IPS-15b (cell line): ENCODE measurements around the gene SLC19A1.

Experiments used
- H3K27me3 ChIP-seq: one replicate; pipeline ENCODE4 v1.6.1; 2013; ENCODE audit warnings: low read length; ENCODE audit not compliant: control insufficient read depth, insufficient read depth
- H3K36me3 ChIP-seq: one replicate; pipeline ENCODE4 v1.6.1; 2013; ENCODE audit warnings: low read length; ENCODE audit not compliant: control insufficient read depth, insufficient read depth
- H3K4me1 ChIP-seq: one replicate; pipeline ENCODE4 v1.6.1; 2013; ENCODE audit warnings: mild to moderate bottlenecking, low read length; ENCODE audit not compliant: control insufficient read depth, insufficient read depth
- H3K4me3 ChIP-seq: one replicate; pipeline ENCODE4 v1.5.1; 2013; ENCODE audit warnings: low read depth, low read length
- H3K9ac ChIP-seq: one replicate; pipeline ENCODE4 v1.6.1; 2013; ENCODE audit warnings: low read depth, mild to moderate bottlenecking, low read length
- H3K9me3 ChIP-seq: one replicate; pipeline ENCODE4 v1.6.1; 2013; ENCODE audit warnings: mild to moderate bottlenecking, low read length; ENCODE audit not compliant: control insufficient read depth, insufficient read depth

SLC19A1 gene

DNA sequence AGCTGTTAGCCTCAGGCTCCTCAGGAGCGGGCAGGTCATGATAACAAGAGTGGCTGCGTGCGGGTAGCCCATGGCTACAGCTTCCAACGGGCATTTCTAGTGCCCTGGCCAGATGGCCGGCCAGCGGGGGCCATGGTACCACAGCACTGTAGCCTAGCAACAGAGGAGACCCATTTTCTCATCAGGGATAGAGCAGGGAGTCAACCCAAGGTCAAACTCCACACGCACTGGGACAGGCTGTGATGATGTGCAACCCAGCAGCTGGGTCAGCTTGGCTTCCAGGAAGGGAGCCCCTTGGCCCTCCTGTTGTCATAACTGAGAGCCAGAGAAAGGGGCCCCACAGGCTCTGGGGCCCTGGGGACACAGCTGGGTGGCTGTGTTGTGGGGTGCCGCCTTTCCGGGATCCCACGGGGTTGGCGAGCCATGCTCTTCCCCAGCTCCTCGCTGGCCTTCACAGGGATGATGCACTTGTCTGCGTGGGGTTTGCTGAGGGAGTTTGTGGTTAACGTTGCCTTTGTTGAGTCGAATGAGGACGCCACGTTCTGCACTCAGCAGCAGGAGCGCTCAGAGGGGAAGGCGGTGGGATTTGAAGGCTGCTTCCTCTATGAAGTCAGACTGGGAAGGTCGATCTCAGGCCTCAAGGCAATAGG lies 91.0 kb downstream of the SLC19A1 start:
- H3K27me3 ChIP-seq = no peaks in the 10 kb centered on the region
- no peak overlapping the region for H3K4me3 ChIP-seq
- H3K4me1 ChIP-seq = no peaks in the 10 kb centered on the region
- peaks cover 14% of the 10 kb centered on the region for H3K36me3 ChIP-seq
- H3K9me3 ChIP-seq = no peaks in the 10 kb centered on the region
- no peak overlapping the region for H3K9ac ChIP-seq

GRCh38 chr21:45450423-45451090 lies 91.7 kb downstream of the SLC19A1 start:
- Histone ChIP-seq H3K27me3 (no peaks in the 10 kb centered on the region), H3K36me3 (peaks cover 8% of the 10 kb centered on the region), H3K9ac (no peak overlapping the region), H3K4me3 (no peak overlapping the region), H3K9me3 (no peaks in the 10 kb centered on the region), H3K4me1 (no peaks in the 10 kb centered on the region)

DNA sequence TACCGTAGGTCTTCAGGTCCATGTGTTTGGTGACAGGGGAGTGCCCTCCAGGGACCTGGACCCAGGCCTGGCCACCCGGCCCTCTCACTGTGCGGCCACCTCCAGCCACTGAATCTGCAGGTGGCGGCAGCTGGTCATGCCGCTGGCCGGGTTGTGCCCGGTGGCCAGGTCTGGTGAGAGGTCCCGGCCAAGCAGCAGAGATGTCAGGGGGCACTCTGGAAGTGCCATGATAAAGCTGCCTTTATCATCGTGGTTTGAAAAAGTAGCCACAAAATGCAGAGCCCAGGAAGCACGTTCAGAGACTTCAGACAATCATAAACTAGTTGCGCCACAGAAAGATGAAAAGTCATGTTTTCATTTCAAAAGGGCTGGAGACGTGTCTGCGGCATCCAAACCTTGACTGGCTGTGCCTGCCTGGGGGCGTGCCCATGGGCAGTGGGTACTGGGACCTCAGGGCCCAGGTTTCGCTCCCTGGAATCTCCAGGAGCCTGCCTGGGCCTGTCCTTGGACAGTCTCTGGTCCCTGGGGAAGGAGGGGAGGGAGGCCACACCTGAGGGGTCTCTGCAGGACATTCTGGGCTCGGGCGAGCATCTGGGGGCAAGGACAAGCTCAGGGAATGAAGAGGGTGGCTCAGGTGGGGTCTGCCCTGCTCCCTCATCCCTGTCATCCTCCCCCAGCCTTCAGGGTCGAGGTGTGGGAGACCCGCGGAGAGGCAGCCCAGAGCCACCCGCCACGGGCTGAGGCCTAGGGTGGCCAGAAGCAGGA lies 92.4 kb downstream of the SLC19A1 start:
- no peaks in the 10 kb centered on the region for H3K4me1 ChIP-seq
- H3K9me3 ChIP-seq = no peaks in the 10 kb centered on the region
- peaks cover 8% of the 10 kb centered on the region for H3K36me3 ChIP-seq
- no peak overlapping the region for H3K9ac ChIP-seq
- no peaks in the 10 kb centered on the region for H3K27me3 ChIP-seq
- no peak overlapping the region for H3K4me3 ChIP-seq

GRCh38 chr21:45448810-45449657 lies 93.2 kb downstream of the SLC19A1 start:
- H3K4me3 ChIP-seq = no peak overlapping the region
- no peak overlapping the region for H3K9ac ChIP-seq
- H3K4me1 ChIP-seq = no peaks in the 10 kb centered on the region
- peaks cover 8% of the 10 kb centered on the region for H3K36me3 ChIP-seq
- no peaks in the 10 kb centered on the region for H3K9me3 ChIP-seq
- H3K27me3 ChIP-seq = no peaks in the 10 kb centered on the region

DNA sequence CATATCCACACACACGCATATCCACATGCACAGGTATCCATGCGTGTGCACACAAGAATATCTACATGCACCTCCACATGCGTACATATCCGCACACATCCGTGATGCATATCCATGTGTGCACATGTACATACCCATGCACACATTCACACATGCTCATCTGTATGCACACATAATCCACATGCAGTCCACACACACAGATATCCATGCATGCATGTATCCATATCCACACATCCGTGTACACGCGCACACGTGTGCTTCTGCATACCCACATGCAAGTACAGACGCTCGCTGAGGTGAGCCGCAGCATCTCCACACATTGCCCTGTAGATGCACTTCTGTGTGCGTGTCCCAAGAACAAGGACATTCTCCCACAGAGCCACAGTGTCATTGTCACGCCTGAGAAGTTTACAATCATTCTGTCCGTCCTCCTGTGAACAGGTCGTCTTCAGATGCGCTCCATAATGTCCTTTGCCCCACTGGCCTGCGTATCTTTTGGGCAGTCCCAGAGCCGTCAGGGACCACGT lies 93.9 kb downstream of the SLC19A1 start:
- Histone ChIP-seq H3K36me3 (peaks cover 8% of the 10 kb centered on the region), H3K27me3 (no peaks in the 10 kb centered on the region), H3K4me3 (no peak overlapping the region), H3K9ac (no peak overlapping the region), H3K4me1 (no peaks in the 10 kb centered on the region), H3K9me3 (no peaks in the 10 kb centered on the region)
